Gastrocnemius medialis (tissue), 4 donors: ENCODE data around the gene BCL7B. TPM values are rescaled to one million over a fixed set of nuclear protein-coding genes. Genes with fewer than 3 reads are reported as not detected.

Experiments
- ATAC-seq, 2 donors: fragments of 150-250 bp; one replicate each; pipeline ENCODE4 v1.9.1; 2016
- DNase-seq, 2 donors: peaks; one replicate each; pipeline ENCODE4 v3.0.0-alpha.2; 2019
- H3K27ac ChIP-seq, 4 donors: fragments of 200-600 bp; sonication (generic); 1 replicate in 1 of 4; 2 replicates in 3 of 4; pipeline ENCODE4 v1.5.1; 2016 to 2018; ENCODE audit warnings: mild to moderate bottlenecking in 2 of 4, moderate library complexity in 1 of 4
- H3K27me3 ChIP-seq, 3 donors: fragments of 200-600 bp; sonication (generic) in 2 of 3; 1 replicate in 1 of 3; 2 replicates in 2 of 3; pipeline versions ENCODE4 v1.5.1 to v1.6.0; 2016 to 2019; ENCODE audit warnings: mild to moderate bottlenecking in 1 of 3, moderate library complexity in 1 of 3
- H3K36me3 ChIP-seq, 2 donors: fragments of 200-600 bp; sonication (generic) in 1 of 2; one replicate each; pipeline ENCODE4 v1.5.1; 2017 to 2018
- H3K4me1 ChIP-seq, 2 donors: fragments of 200-600 bp; sonication (generic) in 1 of 2; one replicate each; pipeline ENCODE4 v1.5.1; 2016 to 2017; ENCODE audit warnings: mild to moderate bottlenecking in 2 of 2
- H3K4me3 ChIP-seq, 4 donors: fragments of 200-600 bp; sonication (generic) in 3 of 4; 1 replicate in 1 of 4; 2 replicates in 3 of 4; pipeline ENCODE4 v1.5.1; 2016 to 2019; ENCODE audit warnings: mild to moderate bottlenecking in 2 of 4
- H3K9me3 ChIP-seq, 3 donors: fragments of 200-600 bp; sonication (generic) in 2 of 3; 1 replicate in 1 of 3; 2 replicates in 2 of 3; pipeline ENCODE4 v1.5.1; 2016 to 2019
- POLR2A ChIP-seq, 2 donors: fragments of 450-650 bp; IDR thresholded peaks; one replicate each; pipeline ENCODE4 v1.6.1; 2017; ENCODE audit warnings: antibody characterized with exemption in 2 of 2, mild to moderate bottlenecking in 2 of 2, moderate library complexity in 2 of 2
- in situ Hi-C, 4 donors: fragments of 200-750 bp; cut with MboI; loops; one replicate each; pipeline versions ENCODE4 v1.15.0 to v1.8.0; 2017; ENCODE audit warnings: low sequenced_read_pairs in 4 of 4
- intact Hi-C: fragments of 100-400 bp; cut with DNase I; formaldehyde crosslinking; loops from one replicate; pipeline ENCODE4 v1.15.1; 2023; ENCODE audit warnings: low total_unique reads
- total RNA-seq, 4 donors: library from RNA; depleted of rRNA; stranded (reverse); fragments of >200 nt; gene quantifications; one replicate each; pipeline versions ENCODE4 v1.1.0 to v1.2.3, GENCODE V29; 2016
- TF ChIP-seq, protein P1 (sequence below), 5 experiments: fragments of 450-650 bp in 3 of 5; fragments of 200-600 bp in 2 of 5; sonication (generic) in 2 of 5; IDR thresholded peaks in 4 of 5; conservative IDR thresholded peaks in 1 of 5; 1 replicate in 4 of 5; 2 replicates in 1 of 5; pipeline ENCODE4 v1.5.1; 2016 to 2019; ENCODE audit warnings: antibody characterized with exemption in 5 of 5, mild to moderate bottlenecking in 3 of 5, moderate library complexity in 3 of 5

Gene BCL7B
- total RNA-seq, 4 donors from 2014 or later = 107 to 166 (median 119) TPM

DNA sequence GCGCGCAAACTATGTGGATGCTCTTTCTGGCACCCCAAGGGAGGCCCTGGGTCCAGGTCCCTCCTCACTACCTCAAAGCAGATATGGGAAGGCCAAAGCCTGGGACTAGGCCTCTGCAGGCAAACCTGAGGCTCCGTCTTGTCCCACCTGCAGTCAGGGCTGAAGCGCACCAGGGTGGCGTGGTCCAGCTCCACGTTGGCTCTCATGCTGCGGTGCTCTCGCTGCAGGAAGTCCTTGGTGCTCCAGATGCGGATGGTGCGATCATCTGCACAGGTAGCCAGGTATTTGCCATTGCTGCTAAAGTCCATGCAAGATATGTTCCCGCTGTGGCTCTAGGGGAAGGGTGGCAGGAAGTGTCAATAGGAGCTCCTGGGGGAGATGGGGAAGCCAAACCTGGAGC, 16.3 kb upstream of the BCL7B start:
- H3K36me3 ChIP-seq = peaks cover 0 to 63% of the 10 kb centered on the region in 2 donors
- no peak overlapping the region for H3K27ac ChIP-seq
- no peaks in the 10 kb centered on the region for H3K9me3 ChIP-seq
- TF ChIP-seq, protein P1, sequence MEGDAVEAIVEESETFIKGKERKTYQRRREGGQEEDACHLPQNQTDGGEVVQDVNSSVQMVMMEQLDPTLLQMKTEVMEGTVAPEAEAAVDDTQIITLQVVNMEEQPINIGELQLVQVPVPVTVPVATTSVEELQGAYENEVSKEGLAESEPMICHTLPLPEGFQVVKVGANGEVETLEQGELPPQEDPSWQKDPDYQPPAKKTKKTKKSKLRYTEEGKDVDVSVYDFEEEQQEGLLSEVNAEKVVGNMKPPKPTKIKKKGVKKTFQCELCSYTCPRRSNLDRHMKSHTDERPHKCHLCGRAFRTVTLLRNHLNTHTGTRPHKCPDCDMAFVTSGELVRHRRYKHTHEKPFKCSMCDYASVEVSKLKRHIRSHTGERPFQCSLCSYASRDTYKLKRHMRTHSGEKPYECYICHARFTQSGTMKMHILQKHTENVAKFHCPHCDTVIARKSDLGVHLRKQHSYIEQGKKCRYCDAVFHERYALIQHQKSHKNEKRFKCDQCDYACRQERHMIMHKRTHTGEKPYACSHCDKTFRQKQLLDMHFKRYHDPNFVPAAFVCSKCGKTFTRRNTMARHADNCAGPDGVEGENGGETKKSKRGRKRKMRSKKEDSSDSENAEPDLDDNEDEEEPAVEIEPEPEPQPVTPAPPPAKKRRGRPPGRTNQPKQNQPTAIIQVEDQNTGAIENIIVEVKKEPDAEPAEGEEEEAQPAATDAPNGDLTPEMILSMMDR (IDR thresholded peaks at IDR 0.05 in 4 of 5, conservative IDR thresholded peaks at IDR 0.05 in 1 of 5) = no peak
- TF ChIP-seq POLR2A (IDR thresholded peaks at IDR 0.05) = no peak
- no peak for ATAC-seq
- in situ Hi-C loops (no loop called here), intact Hi-C loops (no loop called here)
- no peak overlapping the region for H3K4me3 ChIP-seq
- DNase-seq = no peak
- H3K4me1 ChIP-seq = peaks cover 13% of the 10 kb centered on the region in 2 donors
- no peaks in the 10 kb centered on the region for H3K27me3 ChIP-seq

DNA sequence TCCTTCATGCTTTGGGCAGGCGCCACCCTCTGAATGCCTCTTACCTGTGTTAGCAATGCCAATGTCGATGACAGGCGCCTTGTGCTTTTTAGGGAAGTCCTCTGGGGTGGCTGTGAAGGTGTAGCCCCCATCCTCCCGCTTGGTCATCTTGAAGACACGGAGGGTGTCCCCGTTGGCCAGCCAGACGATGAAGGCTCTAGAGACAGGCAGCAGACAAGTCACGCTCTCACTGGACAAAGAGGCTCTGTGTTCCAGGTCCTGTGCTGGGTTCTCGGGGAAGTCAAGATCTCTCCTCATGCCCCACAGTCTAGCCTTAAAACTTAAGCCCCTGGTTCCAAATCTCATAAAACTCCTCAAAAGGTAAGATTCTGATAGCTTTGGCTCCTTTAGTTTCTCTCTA, 15.8 kb upstream of the BCL7B start:
- no peak overlapping the region for H3K27ac ChIP-seq
- in situ Hi-C loops = no loop called here
- no peaks in the 10 kb centered on the region for H3K9me3 ChIP-seq
- no peaks in the 10 kb centered on the region for H3K27me3 ChIP-seq
- DNase-seq (no peak), ATAC-seq (no peak)
- H3K36me3 ChIP-seq = peaks cover 0 to 63% of the 10 kb centered on the region in 2 donors
- H3K4me1 ChIP-seq = peaks cover 13% of the 10 kb centered on the region in 2 donors
- intact Hi-C loops = no loop called here
- TF ChIP-seq POLR2A (IDR thresholded peaks at IDR 0.05) = no peak
- TF ChIP-seq, protein P1 (IDR thresholded peaks at IDR 0.05 in 4 of 5, conservative IDR thresholded peaks at IDR 0.05 in 1 of 5) = no peak
- no peak overlapping the region for H3K4me3 ChIP-seq

DNA sequence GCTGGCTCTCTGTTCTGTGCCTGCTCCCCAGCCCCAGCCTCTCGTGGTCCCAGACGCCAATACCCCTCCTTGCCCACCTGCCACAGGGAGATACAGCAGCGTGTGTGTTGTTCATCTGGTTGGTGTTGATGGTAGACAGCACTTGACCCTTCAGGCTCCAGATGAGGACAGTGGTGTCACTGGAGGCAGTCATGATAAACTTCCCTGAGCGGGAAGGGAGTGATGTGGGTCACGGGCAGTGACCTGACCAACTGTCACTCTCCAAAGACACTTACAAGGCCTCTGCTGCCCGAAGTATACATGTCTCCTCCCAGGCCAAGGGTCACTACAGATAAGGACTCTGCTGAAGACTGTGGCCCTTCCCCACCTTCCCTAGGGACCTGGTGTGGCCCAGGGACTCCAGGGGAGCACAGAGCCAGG, 15.3 kb upstream of the BCL7B start:
- H3K4me1 ChIP-seq = peaks cover 11 to 12% of the 10 kb centered on the region in 2 donors
- no peak overlapping the region for H3K4me3 ChIP-seq
- in situ Hi-C loops = no loop called here
- TF ChIP-seq POLR2A (IDR thresholded peaks at IDR 0.05) = no peak
- TF ChIP-seq, protein P1 (IDR thresholded peaks at IDR 0.05 in 4 of 5, conservative IDR thresholded peaks at IDR 0.05 in 1 of 5) = no peak
- H3K27me3 ChIP-seq = no peaks in the 10 kb centered on the region
- no peak for DNase-seq
- no peak overlapping the region for H3K27ac ChIP-seq
- peaks cover 0 to 63% of the 10 kb centered on the region in 2 donors for H3K36me3 ChIP-seq
- intact Hi-C loops = no loop called here
- ATAC-seq = no peak
- H3K9me3 ChIP-seq = no peaks in the 10 kb centered on the region

DNA sequence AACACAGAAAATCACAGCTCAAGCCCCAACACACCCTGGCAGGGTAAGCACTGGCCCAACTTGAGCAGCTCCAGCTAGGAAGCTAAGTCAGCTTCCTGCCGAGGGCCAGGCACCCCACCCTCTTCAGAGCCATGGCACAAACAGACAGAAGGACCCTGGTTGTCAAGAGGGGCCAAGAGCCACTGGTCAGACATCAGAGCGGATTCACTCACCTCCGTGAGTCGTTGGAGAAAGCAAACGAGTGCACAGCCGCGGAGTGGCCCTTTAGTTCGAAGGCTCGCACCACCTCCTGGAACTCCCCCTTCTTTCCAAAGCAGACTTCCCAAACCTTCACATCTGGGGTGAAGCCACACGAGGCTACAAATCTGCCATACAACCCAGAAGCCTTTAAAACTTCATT, 13.5 kb upstream of the BCL7B start:
- ATAC-seq = no peak
- DNase-seq = no peak
- Histone ChIP-seq H3K27me3 (no peaks in the 10 kb centered on the region), H3K4me3 (no peak overlapping the region), H3K9me3 (no peaks in the 10 kb centered on the region), H3K36me3 (peaks cover 0 to 63% of the 10 kb centered on the region in 2 donors), H3K27ac (no peak overlapping the region), H3K4me1 (no peaks in the 10 kb centered on the region)
- in situ Hi-C loops = no loop called here
- no peak for TF ChIP-seq POLR2A (IDR thresholded peaks at IDR 0.05)
- TF ChIP-seq, protein P1 (IDR thresholded peaks at IDR 0.05 in 4 of 5, conservative IDR thresholded peaks at IDR 0.05 in 1 of 5) = no peak
- intact Hi-C loops = no loop called here

DNA sequence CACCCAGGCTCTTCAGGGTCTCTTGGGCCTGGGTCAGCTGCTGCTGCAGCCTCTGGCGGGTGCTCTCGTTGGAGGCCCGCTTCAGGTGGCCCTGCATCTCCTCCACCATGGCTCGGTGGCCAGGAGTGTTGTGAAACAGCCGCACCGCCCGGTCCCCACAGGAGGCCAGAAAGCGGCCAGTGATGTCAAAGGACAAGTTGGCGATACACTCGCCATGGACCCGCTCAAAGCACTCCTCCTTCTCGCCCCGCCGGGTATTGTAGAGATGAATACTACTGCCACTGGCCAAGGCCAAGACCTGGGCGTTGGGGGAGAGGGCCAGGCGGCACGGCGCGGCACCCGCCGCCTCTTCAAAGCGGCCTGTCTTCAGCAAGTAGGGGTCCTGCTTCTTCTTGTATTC, 13.0 kb upstream of the BCL7B start:
- H3K9me3 ChIP-seq = no peaks in the 10 kb centered on the region
- no peak for DNase-seq
- H3K4me1 ChIP-seq = peaks cover 0 to 3% of the 10 kb centered on the region in 2 donors
- no peak for ATAC-seq
- no peak overlapping the region for H3K4me3 ChIP-seq
- intact Hi-C loops = no loop called here
- H3K27ac ChIP-seq = no peak overlapping the region
- in situ Hi-C loops = no loop called here
- peaks cover 0 to 59% of the 10 kb centered on the region in 2 donors for H3K36me3 ChIP-seq
- no peaks in the 10 kb centered on the region for H3K27me3 ChIP-seq
- no peak for TF ChIP-seq POLR2A (IDR thresholded peaks at IDR 0.05)
- TF ChIP-seq, protein P1 (IDR thresholded peaks at IDR 0.05 in 4 of 5, conservative IDR thresholded peaks at IDR 0.05 in 1 of 5) = no peak
